ENCODE measurements around the gene NOTCH3.

NOTCH3 gene

DNA sequence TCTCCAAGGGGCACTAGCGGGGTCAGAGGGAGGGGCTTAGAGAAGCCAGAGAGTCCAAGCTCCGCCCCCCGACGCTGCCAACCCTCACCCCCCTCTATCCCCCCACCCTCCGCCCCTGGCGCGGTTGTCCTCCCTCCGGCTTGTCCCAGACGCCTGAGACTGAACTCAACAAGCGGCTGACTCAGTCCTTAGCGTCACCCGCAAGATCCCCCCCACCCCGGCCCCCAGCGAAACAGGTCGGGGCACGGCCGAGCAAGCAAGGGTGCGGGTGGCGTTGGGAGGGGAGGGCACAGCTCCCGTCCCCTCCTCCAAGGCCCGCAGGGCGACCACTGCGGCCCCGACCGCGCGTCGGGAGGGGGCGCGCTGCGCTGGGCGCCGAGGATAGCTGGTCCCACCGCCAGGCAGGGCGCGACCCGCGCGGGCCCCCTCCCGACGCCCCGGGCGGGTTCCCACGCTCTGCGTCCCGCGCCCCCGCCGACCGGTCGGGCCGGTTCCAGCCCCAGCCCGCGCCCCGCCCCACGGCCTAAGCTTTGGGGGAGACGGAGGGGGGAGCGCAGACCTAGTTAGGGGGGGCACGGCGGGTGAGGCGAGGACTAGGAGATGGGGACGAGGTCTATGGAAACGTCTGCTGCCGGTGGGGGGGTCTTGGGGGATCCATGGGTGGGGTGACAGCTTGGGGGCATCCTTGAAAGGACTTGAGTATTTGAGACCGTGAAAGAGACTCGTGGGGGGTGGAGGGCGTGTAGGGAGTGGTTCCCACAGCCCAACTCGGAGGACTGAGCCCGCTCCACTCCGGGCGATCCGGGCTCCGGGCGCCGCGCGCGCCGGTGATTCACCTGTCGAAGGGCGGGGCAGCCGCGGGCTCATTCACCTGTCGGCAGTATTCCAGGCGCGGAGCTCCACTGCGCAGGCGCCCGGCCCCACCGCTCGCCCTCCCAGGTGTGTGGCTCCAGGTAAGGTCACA, 5.1 kb downstream of the NOTCH3 start:
- peak; percentile 92 for DNase-seq

- DNase-seq, result no peak
Observed at GRCh38 chr19:15194938-15195337, 5.9 kb downstream of the NOTCH3 start.

DNA sequence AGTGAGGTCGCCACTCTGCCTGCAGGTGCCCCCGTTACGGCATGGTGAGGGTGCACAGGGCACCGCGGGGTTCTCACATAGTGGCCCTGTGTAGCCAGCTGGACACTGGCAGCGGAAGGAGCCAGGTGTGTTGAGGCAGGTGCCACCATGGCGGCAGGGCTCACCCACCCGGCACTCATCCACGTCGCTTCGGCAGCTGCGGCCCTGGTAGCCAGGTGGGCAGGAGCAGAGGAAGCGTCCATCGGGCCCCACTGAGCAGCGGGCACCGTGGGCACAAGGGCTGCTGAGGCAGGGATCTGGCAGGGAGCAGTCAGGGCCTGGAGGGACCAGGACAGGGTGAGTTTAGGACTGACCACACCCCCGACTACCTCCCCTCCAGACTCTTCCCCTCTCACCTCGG, 8.8 kb downstream of the NOTCH3 start:
- DNase-seq, result no peak

- no peak for DNase-seq
Observed at GRCh38 chr19:15191514-15191913, 9.3 kb downstream of the NOTCH3 start.

- no peak for DNase-seq
Observed at GRCh38 chr19:15188851-15189250, 11.9 kb downstream of the NOTCH3 start.

- no peak for DNase-seq
Observed at GRCh38 chr19:15187026-15188007, 13.5 kb downstream of the NOTCH3 start.

- no peak for DNase-seq
Observed at GRCh38 chr19:15185188-15185587, 15.6 kb downstream of the NOTCH3 start.

DNA sequence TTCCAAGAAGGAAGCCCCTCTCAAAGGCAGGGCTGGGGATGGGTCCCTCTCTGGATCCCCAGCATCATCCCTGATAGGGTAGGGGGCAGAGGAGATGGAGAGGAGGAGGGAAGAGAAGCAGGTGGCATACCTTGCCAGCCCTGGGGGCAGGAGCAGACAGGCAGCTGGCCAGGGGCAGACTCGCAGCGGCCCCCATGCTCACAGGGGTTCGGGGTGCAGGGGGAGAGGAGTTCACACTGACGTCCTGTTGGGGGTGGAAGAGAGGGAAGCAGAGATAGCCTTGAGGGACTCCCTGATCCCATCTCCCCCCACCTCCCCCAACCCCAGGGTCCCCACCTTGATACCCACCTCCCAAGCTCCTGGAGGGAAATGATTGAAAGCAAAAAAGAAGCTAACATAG, 16.0 kb downstream of the NOTCH3 start:
- DNase-seq, result no peak

DNA sequence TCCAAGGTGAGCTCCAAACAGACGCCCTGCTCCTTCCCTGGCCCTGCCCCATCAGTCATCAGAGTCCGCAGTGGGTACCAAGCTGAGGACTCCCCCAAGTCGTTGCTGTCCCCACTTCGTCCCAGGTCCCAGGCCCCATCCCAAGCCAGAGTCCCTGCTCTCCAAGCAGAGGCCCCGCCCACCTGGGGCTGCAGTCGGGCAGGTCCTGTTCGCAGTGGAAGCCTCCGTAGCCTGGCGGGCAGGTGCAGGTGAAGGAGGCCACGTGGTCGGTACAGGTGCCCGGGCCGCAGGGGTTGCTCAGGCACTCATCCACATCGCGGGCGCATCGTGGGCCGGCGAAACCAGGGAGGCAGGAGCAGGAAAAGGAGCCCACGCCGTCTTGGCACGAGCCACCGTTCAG, 19.4 kb downstream of the NOTCH3 start:
- peak; percentile 47 for DNase-seq

DNA sequence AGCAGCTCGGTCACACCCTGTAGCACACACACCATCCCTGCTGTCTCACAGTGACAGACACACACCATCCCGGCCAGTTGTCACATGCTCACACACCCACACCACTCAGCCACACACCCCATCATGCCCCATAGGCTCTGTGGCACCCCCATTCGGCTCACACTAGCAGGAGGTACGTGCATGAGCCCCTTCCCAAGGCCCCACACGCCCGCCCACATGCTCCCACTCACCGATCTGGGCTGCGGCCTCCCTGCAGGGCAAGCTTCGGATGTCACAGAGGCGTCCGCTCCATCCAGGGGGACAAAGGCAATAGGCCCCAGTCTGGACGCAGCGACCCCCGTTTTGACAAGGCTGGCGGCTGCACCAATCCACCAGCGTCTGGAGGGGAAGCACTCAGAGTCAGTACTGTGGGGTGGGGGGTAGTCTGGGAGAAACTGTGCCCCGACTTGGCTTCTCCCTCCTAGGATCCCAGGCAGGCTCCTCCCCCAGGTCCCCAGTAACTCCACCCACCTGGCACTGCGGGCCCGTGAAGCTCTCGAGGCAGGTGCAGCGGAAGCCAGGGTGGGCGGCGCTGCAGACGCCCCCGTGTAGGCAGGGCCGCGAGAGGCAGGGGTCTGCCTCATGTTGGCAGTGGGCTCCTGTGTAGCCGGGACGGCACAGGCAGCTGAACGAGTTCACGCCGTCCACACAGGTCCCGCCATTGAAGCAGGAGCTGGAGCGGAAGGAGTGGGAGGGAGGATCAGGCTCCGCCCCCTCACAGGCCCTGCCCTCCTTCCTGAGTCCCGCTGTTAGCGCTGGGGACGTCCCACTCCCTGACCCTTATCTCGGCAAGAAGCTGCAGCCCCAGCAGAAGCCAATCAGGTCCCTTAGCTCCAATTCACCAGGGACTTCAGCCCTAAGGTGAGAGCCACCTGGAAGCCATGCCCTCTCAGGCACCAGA, 20.1 kb downstream of the NOTCH3 start:
- peak; percentile 71 for DNase-seq

- DNase-seq, result no peak
Observed at GRCh38 chr19:15178629-15179308, 22.0 kb downstream of the NOTCH3 start.

DNA sequence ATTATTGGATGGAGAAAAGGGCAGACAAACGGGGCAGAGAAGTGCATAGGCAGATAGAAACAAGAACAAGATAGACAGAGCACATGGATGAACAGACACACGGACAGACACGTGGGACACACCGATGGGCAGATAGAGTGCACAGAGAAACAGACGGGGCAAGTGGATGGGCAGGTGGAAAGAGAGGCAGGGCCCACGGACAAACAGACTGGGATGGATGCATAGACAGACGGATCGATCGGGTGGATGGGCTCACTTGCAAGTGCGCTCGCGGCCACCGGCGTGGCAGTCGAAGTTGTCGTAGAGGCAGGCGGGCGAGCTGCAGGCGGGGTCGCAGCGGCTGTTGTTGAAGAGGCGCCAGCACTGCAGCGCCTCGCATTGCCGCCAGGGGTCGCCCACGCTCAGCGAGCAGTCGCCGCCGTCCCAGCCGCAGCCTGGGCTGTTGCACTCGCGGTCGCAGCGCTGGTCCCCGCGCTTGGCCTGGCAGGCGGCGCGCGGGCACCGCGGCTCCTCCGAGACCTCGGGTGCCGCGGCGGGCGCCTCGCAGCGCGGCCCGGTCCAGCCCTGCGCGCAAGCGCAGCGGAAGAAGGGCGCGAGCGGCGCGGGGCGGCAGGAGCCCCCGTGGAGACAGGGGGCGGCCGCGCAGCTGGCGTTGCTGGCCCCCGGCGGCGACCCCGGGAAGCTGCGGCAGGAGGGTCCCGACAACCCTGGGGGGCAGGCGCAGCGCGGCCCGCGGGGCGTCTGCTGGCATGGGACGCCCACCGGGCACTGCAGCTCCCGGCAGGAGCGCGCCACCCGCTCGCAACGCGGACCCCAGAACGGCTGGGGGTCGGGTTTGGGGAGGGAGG, 23.3 kb downstream of the NOTCH3 start:
- peak; percentile 89 for DNase-seq

GRCh38 chr19:15175609-15176008, 25.2 kb downstream of the NOTCH3 start:
- DNase-seq, result no peak

GRCh38 chr19:15173746-15174404, 26.9 kb downstream of the NOTCH3 start:
- peak; percentile 53 for DNase-seq

- DNase-seq, result peak; percentile 86
Observed at GRCh38 chr19:15170345-15170744, 30.4 kb downstream of the NOTCH3 start.

DNA sequence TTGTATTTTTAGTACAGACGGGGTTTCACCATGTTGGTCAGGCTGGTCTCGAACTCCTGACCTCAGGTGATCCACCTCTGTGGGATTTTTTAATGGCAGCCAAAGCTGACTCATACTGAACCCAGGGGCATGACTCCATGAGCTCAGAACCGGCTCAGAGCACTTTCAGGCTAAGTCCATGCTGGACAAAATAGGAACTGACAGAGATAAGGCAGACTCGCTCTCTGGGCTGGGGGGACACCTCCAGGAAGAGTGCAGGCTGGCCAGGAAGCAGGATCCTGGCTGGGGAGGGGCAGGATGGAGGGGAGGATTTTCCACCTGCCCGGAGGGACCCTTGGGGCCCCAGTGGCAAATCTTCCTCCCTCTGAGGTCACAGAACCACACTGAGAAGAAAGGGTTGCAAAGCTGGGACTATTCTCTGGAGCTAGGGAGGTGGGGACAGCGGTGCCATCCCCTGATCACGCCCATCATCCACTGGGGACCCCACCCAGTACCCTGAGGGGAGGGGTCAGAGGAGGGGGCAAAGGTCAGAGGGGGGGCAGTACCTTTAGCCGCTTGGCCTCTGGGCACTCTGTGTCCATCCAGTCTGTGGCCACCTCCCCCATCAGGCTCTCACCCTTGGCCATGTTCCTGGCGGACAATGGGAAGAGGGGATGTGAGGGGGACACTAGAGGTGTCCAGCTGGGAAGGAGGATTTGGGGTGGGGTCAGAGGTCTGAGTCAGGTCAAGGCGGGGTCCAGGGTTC, 31.1 kb downstream of the NOTCH3 start:
- no peak for DNase-seq

GRCh38 chr19:15166700-15167099, 34.1 kb downstream of the NOTCH3 start:
- no peak for DNase-seq

GRCh38 chr19:15161028-15161984, 39.5 kb downstream of the NOTCH3 start:
- DNase-seq, result peak; percentile 68

Measured in NCI-H69 (cell line).